MCF 10A (cell line): ENCODE measurements around the gene WDR88. TPM values are rescaled to one million over a fixed set of nuclear protein-coding genes. Genes with fewer than 3 reads are reported as not detected.

Experiments
- BruUV-seq: library from RNA; stranded (reverse); fragments of 400-500 nt; replicated peaks from 2 replicates; lab custom pipeline; 2021; lab: Mats Ljungman, UMichigan
- CTCF ChIA-PET: fragments of 300-600 bp; sonication (Branson Sonifier 250); formaldehyde crosslinking; extraction: SDS; loops from one replicate; lab custom pipeline; 2021; ENCODE audit warnings: antibody characterized with exemption, inconsistent platforms; lab: Yijun Ruan, JAX
- POLR2A ChIA-PET: fragments of 300-600, 350-650 bp; sonication (Branson Sonifier 250); formaldehyde crosslinking; extraction: SDS; loops from one replicate; lab custom pipeline; 2020; ENCODE audit warnings: antibody characterized with exemption, inconsistent platforms; lab: Yijun Ruan, JAX
- DNase-seq: peaks from one replicate; pipeline ENCODE4 v3.0.0-alpha.2; 2018; ENCODE audit not compliant: unreplicated experiment
- H3K27ac Mint-ChIP-seq: one replicate; pipeline ENCODE4 v1.8.0; 2022; ENCODE audit warnings: mild to moderate bottlenecking, low read depth, mixed read lengths; ENCODE audit not compliant: unreplicated experiment
- H3K27me3 Mint-ChIP-seq: one replicate; pipeline ENCODE4 v1.8.0; 2022; ENCODE audit warnings: mixed read lengths; ENCODE audit not compliant: insufficient read depth, unreplicated experiment
- H3K36me3 Mint-ChIP-seq: one replicate; pipeline ENCODE4 v1.8.0; 2022; ENCODE audit warnings: mild to moderate bottlenecking, moderate library complexity, mixed read lengths; ENCODE audit not compliant: insufficient read depth, unreplicated experiment
- H3K4me1 Mint-ChIP-seq: one replicate; pipeline ENCODE4 v1.8.0; 2022; ENCODE audit warnings: mixed read lengths; ENCODE audit not compliant: insufficient read depth, unreplicated experiment
- H3K4me3 Mint-ChIP-seq: one replicate; pipeline ENCODE4 v1.8.0; 2022; ENCODE audit warnings: mild to moderate bottlenecking, moderate library complexity, mixed read lengths; ENCODE audit not compliant: unreplicated experiment
- H3K9me3 Mint-ChIP-seq: one replicate; pipeline ENCODE4 v1.8.0; 2022; ENCODE audit warnings: mixed read lengths; ENCODE audit not compliant: unreplicated experiment
- intact Hi-C: fragments of 100-400 bp; cut with micrococcal nuclease; formaldehyde crosslinking; loops from 2 replicates; pipeline ENCODE4 v1.14.1; 2022
- total RNA-seq: library from RNA; stranded (reverse); gene quantifications from 2 replicates; pipeline ENCODE4 v1.2.3, GENCODE V29; 2022
- TF ChIP-seq, protein P1 (sequence below): fragments of 200-600 bp; IDR thresholded peaks from one replicate; pipeline ENCODE4 v1.8.0; 2022; ENCODE audit warnings: antibody characterized with exemption, mild to moderate bottlenecking; ENCODE audit not compliant: unreplicated experiment

The WDR88 gene
- total RNA-seq, 1 experiment from 2014 or later = not detected

DNA sequence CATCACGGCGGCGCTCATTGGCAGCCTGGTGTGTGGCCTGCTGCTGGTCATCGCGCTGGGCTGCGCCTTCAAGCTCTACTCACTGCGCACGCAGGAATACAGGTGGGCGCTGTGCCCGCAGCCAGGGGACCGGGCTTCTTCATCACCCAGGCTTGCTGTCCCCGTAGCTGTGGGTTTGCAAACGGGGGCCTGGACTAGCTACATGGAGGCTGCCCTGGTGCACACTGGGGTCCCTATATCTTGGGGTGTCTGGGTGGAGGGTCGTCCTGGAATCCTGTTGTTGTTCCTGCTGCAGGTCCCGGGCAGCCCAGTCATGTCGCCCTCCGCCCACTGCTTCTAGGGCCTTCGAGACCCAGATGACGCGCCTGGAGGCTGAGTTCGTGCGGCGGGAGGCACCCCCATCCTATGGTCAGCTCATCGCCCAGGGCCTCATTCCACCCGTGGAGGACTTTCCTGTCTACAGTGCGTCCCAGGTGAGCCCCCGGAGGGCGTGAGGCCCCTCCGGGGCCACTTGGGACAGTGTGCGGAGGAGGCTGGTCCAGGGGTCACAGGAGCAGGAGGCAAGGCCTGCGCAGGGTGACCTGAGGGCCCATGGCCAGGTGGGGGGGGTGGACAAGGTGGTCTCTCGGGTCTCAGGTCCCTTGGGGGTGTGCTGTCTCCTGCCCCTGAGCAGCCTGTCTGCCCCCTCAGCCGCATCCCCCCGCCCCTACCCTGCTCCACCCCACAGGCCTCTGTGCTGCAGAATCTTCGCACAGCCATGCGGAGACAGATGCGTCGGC, 74.5 kb downstream of the WDR88 start:
- H3K27me3 Mint-ChIP-seq = no peaks in the 10 kb centered on the region
- intact Hi-C loops = no loop called here
- ChIA-PET CTCF (interaction anchor here (0.6 kb wide), 2 partner anchors 940 to 1806 kb away, joined by 3 read pairs; no protein-coding TSS in a partner anchor), POLR2A (no interaction called here)
- BruUV-seq = no TSS peak
- DNase-seq = no peak
- no peak overlapping the region for H3K27ac Mint-ChIP-seq
- no peak overlapping the region for H3K4me3 Mint-ChIP-seq
- no peaks in the 10 kb centered on the region for H3K4me1 Mint-ChIP-seq
- TF ChIP-seq, protein P1, sequence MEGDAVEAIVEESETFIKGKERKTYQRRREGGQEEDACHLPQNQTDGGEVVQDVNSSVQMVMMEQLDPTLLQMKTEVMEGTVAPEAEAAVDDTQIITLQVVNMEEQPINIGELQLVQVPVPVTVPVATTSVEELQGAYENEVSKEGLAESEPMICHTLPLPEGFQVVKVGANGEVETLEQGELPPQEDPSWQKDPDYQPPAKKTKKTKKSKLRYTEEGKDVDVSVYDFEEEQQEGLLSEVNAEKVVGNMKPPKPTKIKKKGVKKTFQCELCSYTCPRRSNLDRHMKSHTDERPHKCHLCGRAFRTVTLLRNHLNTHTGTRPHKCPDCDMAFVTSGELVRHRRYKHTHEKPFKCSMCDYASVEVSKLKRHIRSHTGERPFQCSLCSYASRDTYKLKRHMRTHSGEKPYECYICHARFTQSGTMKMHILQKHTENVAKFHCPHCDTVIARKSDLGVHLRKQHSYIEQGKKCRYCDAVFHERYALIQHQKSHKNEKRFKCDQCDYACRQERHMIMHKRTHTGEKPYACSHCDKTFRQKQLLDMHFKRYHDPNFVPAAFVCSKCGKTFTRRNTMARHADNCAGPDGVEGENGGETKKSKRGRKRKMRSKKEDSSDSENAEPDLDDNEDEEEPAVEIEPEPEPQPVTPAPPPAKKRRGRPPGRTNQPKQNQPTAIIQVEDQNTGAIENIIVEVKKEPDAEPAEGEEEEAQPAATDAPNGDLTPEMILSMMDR = no peak
- H3K9me3 Mint-ChIP-seq = no peaks in the 10 kb centered on the region
- H3K36me3 Mint-ChIP-seq = no peaks in the 10 kb centered on the region

DNA sequence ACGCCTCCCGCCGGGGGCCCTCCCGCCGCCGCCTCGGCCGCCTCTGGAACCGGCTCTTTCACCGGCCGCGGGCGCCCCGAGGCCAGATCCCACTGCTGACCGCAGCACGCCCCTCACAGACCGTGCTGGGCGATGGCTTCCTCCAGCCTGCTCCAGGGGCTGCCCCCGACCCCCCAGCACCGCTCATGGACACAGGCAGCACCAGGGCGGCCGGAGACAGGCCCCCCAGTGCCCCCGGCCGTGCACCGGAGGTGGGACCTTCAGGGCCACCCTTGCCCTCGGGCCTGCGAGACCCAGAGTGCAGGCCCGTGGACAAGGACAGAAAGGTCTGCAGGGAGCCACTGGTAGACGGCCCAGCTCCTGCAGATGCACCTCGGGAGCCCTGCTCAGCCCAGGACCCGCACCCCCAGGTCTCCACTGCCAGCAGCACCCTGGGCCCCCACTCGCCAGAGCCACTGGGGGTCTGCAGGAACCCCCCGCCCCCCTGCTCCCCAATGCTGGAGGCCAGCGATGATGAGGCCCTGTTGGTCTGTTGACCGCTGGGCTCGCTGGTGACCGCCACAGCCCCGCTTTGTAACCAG, 75.2 kb downstream of the WDR88 start:
- H3K36me3 Mint-ChIP-seq = no peaks in the 10 kb centered on the region
- intact Hi-C loops = no loop called here
- no peak for DNase-seq
- ChIA-PET POLR2A (no interaction called here), CTCF (interaction anchor here (0.7 kb wide), 1 partner anchor 20 kb away, joined by 3 read pairs; no protein-coding TSS in a partner anchor)
- H3K4me3 Mint-ChIP-seq = no peak overlapping the region
- no peak overlapping the region for H3K27ac Mint-ChIP-seq
- H3K4me1 Mint-ChIP-seq = no peaks in the 10 kb centered on the region
- BruUV-seq = no TSS peak
- H3K9me3 Mint-ChIP-seq = no peaks in the 10 kb centered on the region
- TF ChIP-seq, protein P1 = no peak
- no peaks in the 10 kb centered on the region for H3K27me3 Mint-ChIP-seq

DNA sequence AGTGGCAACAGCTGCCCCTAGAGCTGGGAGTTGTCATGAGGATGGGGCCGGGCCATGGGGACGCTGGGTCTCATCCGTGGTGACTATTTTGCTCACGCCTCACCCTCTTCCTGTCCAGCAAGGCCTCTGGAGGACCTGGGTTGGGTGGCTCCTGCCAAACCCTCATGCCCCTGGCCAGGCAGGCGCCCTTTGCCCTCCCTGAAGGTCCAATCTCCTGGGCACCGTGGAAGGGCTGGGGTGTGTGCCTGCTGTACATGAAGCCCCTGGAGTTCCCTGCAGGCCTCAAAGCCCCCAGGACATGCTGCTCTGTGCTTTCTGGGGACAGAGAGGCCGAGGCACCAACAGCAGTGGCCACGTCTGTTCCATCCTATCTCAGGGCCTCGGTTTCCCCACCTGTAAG, 76.0 kb downstream of the WDR88 start:
- BruUV-seq = no TSS peak
- no peak overlapping the region for H3K4me3 Mint-ChIP-seq
- no peaks in the 10 kb centered on the region for H3K4me1 Mint-ChIP-seq
- TF ChIP-seq, protein P1 = no peak
- no peak for DNase-seq
- CTCF ChIA-PET = interaction anchor here (0.6 to 0.7 kb wide), 2 partner anchors 9 to 21 kb away, joined by 3 read pairs; no protein-coding TSS in a partner anchor
- POLR2A ChIA-PET = interaction anchor here (0.7 kb wide), 1 partner anchor 1959 kb away, joined by 4 read pairs; no protein-coding TSS in a partner anchor
- no peaks in the 10 kb centered on the region for H3K36me3 Mint-ChIP-seq
- H3K9me3 Mint-ChIP-seq = no peaks in the 10 kb centered on the region
- no peaks in the 10 kb centered on the region for H3K27me3 Mint-ChIP-seq
- H3K27ac Mint-ChIP-seq = no peak overlapping the region
- intact Hi-C loops = no loop called here

DNA sequence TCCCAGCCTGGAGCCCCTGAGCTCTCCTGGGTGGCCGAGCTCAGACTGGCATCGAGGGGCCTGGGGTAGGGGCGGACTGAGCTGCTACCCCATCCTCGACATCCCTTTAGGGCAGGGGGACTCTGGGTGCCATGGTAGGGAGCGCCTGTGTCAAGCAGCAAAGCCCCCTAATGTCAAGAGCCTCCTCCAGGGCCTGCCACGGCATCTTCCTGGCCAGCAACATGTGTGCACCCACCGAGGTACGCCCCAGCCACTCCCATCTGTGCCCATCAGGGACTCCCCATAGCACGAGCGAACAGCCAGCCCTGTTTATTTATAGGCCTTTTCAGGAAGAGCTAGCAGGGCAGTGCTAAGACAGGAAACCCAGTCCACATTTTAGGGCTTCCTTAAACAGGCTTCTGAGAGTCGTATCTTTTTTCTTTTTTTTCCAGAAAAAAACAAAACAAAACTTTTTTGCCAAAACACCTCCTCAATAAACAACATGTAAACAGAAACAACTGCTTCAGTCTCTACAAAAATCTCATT, 76.5 kb downstream of the WDR88 start:
- no TSS peak for BruUV-seq
- H3K27ac Mint-ChIP-seq = no peak overlapping the region
- H3K27me3 Mint-ChIP-seq = no peaks in the 10 kb centered on the region
- H3K4me3 Mint-ChIP-seq = no peak overlapping the region
- H3K9me3 Mint-ChIP-seq = no peaks in the 10 kb centered on the region
- H3K4me1 Mint-ChIP-seq = no peaks in the 10 kb centered on the region
- intact Hi-C loops = no loop called here
- ChIA-PET POLR2A (interaction anchor here (0.7 kb wide), 1 partner anchor 1959 kb away, joined by 4 read pairs; no protein-coding TSS in a partner anchor), CTCF (interaction anchor here (0.6 kb wide), 1 partner anchor 9 kb away, joined by 3 read pairs; no protein-coding TSS in a partner anchor)
- TF ChIP-seq, protein P1 = no peak
- DNase-seq = no peak
- H3K36me3 Mint-ChIP-seq = peaks cover under 1% of the 10 kb centered on the region
